Stimulated activated CD4-positive, alpha-beta T cell treated with anti-CD3 and anti-CD28 coated beads, Interleukin-15, amount 100 ng/mL, for 1 hour (primary cell): ENCODE results near the gene ZNF883.

ENCODE experiments used
- DNase-seq, 2 donors: peaks; one replicate each; pipeline ENCODE4 v3.0.0-alpha.2; 2020; ENCODE audit warnings: low read depth in 1 of 2, low spot score in 1 of 2

Gene ZNF883

DNA sequence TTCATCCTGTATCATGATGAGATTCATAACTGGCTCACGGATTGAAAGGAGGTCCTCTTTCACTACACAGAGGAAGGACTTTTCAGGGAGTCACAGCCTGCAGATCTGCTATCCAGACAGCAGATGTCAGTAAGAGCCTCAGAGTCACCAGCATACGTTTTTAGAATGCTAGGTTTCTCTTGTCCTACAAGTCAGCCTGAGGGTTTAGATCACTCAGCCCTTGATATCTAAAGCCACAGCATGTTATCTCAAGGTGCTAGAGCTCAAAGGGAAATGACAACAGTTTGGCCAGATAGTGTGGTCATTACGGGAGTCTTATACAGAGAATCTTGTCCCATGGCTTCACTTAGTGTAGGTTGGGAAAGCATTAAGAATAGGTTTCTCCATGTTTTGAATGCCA is 90.4 kb downstream of the ZNF883 start:
- DNase-seq, result no peak

DNA sequence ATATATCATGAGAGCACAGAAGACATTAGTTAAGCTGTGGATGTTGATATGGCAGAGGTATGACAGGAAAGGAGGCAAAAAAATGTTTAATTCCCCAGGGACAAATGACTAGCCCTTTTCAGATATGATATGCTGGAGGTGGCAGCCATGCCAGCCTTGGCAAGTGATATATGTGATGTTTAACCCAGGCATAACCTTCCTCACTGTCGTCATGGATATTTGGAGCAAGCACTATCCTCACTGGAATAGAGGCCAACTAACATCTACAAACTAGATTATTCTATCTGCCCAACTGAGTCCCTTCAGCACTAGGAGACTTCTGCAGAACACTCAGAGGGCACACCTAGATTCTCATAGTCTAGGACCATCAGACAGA is 94.0 kb downstream of the ZNF883 start:
- no peak for DNase-seq

DNA sequence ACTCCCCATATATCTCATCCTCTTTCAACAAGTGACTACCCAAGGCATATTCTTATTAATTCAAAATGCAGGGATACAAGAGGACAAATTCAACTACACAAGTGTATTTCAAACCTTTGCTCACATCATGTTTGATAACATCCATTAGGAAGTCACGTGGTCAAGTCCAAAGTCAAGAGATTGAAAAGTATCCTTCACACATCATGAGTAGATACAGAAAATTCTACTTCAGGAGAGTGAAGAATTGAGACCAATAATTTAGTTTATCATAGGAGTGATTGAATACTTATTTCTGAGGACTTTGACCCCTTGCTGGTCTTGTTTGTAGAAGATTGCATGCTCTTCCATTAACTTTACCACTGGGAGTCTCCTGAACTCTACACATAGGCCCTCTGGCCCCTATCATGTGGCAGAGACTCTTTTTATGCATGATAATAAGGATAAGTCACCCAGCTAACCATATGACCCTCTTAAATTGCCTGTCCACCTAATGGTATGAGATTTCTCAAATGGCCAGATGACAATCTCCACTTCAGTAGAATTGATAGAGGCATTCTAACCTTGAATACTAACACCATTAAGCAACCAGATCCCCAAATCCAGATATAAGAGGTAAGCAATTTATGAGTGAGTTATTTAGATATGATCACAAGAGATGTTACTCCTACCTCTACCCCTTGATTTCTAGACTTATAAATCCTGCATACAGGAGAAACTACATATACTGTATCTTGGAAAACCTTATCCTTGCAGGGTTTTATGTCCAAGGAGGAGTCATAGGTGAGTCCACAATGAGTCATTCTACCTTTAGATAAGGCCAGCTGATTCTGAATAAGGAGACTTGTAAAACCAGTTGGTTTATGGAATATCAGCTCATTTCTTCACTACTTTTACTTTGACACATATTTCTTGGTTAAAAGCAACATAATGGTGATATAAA is 94.7 kb downstream of the ZNF883 start:
- no peak for DNase-seq

DNA sequence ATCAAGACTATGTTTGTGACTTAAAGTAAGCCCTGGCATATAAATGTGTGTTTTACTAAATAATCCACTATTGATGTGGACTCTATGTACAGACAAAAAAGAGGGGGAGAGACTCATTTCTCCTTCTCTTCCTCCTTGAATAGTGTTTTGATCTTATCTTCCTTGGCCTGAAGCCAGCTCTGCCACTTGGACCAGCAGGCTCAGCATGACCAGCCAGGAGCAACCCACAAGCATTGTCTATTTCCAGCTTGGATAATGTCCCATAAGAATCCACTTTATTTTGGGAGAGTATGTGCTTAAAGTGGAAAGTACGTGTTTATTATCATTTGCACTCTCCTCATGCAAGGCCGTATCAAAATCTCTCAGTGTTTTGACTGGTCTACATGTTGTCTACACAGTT is 97.5 kb downstream of the ZNF883 start:
- no peak for DNase-seq

DNA sequence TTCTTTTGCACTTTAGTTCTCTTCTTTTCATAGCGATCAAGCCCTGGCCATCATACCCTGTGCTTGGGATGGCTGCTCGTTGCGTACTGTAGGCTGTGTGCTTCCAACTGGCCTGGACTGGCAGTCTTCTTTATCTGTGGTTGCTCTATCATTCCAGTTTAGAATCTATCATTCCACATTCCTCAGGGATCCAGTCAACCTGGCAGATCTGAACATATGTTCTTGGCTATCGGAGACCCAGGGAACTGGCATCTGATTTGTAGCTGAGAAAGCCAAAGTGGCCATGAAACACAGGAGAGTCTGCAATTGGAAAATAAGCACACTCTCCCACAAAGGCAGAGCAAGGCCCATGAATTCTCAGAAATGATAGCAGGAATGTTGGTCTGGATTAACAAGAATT is 98.7 kb downstream of the ZNF883 start:
- DNase-seq, result no peak

DNA sequence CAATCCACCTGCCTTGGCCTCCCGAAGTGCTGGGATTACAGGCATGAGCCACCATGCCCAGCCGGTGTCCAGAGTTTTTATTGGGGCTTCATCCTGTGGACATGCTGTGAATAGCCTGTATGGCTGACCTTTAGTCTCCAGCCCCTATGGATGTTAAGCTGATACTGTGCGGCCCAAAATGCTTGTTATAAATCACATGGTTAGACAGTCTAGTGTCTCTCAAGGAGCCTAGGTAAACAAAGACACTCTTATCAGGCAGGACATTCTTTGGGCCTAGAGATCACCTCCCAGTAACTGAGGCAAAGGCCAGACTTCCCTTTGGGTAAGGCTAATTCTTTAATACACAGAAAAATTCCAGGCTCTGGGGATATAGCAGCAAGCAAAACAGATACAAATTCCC is 99.4 kb downstream of the ZNF883 start:
- DNase-seq, result no peak

DNA sequence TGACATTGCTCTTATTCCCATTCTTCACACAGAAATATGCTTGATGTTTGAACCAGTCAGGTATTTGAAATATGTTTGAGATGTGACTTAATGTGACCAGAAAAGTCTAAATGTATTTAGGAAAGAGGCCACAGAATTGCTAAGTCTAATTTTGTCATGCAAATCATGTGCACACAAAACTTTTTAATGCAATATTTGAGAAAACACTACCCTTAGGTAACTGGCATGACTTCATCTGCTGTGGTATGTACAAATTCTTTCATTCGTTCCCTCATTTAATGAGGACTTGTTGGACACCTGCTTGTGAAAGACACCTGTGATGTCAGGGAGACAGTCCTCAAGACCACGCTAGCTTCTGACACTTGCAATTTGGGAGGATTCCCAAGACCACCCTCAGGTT is 100.3 kb downstream of the ZNF883 start:
- no peak for DNase-seq
